C1 segment of cervical spinal cord (tissue), 14 donors: ENCODE results near the gene GALNT13.

Experiments used
- DNase-seq, 14 donors: peaks; one replicate each; lab custom pipeline; 2025; lab: John Stamatoyannopoulos, UW

Gene GALNT13

DNA sequence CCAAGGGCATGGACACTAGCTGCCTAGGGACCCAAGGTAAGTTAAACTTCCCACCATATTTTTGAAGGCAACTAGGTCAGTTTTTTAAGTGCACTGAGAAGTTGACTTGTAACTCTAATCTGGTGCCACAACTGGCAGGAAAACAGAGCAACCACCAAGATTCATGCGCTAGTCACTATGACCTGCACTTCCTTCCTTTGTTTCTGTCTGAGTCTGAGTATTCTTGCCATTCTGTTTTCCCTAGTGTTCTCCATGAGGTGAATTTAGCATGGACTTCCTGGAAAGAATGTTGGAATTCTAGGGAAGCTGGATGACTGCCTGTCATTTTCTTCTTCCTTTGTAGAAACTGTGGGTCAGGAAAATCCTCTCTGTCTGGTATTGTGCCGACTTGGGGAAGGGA lies 249.0 kb downstream of the GALNT13 start:
- DNase-seq: no peak

DNA sequence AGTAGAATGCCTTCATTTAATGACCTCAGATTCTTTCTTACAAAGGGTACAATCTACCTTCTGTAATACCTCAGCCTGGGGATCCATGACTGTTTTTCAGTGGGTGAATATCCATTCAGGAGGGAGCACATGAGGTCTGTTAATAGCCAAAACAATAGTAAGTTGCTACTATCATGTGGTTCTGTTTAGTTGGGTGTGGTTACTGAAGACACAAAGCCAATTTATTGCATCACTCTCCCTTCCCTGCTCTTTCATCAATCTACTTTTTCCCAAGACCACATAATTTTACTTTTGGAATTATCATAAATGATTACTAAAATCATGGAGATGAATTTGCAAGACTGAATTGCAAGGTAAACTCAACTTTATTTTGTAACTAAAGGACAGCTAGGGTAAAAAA lies 254.2 kb downstream of the GALNT13 start:
- DNase-seq: no peak

DNA sequence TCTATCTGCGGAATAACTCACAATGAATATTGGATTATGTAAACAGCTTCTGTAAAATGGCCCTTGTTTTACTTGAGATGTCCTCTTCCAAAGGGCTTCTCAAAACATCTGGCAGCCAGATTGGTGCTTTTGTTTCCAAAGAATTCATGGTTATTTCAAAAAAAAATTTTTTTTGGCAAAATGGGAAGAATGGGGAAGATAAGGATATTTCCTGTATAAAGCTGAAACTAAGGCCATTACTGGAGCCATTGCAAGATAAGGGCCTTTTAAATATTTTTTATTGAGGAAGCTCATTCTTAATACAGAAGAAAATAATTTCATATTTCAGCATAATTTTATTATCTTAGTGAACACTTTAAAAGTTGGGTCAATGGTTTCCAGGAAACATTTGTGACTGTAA lies 259.1 kb downstream of the GALNT13 start:
- DNase-seq: no peak

DNA sequence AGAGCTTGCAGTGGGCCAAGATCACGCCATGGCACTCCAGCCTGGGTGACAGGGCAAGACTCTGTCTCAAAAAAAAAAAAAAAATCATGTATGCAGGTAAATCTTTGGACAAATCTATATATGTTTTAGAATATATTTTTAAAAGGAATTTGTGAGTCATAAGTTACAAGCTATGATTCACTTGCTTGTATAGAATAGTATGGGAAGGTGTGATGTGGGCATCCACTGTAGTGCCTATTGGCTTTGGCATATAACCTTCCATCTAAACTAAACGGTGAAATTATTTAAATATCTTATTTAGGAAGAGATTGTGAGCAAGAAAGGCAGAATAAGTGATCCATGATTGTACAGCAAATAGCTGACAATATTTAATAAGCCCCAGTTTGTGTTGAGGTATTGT lies 261.1 kb downstream of the GALNT13 start:
- DNase-seq: no peak

DNA sequence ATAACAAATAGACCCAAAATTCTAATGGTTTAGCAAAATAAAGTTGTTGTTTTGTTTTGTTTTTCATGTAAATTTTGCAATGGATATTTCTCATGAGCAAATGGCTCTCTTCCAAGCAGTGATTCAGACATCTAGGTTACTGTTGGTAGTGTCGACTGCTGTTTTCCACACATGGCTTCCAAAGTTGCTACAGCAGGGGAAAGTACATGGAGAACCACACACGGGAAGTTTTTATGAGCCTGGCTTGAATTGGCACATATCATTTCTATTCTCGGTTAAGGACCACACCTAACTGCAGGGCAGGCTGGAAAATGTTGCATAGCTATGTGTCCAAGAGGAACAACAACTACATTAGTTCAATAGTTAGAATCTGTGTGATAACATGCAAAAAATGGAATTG lies 262.1 kb downstream of the GALNT13 start:
- DNase-seq: peak in 1 of 14 donors; percentile 23

DNA sequence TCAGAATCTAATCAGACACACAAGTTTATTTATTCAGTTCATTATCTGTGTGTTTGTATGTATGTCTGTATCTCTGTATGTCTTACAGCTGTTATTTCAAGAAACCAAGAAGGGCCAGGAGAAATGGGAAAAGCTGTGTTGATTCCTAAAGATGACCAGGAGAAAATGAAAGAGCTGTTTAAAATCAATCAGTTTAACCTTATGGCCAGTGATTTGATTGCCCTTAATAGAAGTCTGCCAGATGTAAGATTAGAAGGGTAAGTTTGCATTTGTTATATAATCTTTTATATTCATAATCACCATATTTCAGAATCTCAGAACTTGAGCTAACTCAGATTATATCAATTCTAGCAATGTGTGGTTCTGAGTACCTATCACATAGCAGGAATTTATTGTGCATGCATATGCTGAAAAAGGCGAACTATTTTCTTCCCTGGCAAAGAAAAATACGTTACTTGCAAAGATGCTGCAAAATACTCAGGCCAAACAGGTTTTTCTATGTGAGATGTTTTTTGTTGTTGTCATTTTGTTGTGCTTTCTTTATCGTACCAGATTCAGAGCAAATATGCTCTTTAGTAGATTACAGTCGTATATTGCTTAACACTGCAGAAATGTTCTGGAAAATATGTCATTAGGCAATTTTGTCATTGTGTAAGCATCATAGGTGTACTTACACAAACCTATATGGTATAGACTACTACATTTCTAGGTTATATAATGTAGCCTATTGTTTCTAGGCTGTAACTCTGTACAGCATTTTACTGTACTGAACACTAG lies 268.7 kb downstream of the GALNT13 start:
- no peak for DNase-seq

DNA sequence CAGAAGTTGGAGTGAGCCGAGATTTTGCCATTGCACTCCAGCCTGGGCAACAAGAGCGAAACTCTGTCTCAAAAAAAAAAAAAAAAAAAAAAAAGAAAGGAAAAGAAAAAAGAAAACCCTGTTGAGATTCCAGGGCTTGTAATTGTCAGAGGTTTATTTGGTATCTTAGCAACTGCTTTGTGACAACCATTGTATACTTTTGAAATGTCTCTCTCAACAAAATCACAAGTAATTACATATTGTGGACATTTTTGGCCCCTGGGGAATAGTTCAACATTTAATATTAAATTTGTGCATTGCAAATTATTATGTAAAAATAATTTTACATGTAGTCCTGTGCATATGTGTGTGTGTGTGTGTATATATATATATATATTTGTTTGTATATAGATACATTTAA lies 270.8 kb downstream of the GALNT13 start:
- no peak for DNase-seq

DNA sequence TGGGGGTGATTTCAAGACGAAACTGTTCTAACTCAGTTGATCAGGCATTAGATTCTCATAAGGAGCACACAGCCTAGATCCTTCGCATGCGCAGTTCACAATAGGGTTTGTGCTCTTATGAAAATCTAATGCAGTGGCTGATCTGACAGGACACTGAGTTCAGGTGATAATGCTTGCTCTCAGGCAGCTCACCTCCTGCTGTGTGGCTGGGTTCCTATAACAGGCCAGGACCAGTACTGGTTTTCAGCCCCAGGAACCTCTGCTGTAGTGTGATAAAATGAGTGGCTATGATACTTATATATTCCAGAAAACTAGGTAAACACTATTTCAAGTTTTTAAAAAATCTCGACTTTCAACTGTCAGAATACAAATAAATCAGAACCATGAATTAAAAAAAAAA lies 271.4 kb downstream of the GALNT13 start:
- no peak for DNase-seq

DNA sequence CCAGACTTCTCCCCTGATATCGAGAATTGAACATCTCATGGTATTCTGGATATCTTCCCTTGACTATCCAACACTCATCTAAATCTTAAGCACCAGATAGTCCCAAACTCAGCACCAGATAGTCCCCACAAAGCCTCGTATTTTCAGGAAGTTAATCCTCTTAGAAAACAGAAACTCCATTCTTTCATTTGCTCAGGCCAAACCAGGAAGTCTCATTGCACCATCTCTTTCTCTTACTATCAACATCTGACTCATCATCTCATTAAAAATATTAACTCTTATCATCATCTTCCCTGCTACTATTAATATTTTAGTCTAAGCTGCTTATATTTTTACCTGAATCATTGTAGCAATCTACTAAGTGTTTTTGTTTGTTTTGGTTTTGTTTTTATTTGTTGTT lies 286.4 kb downstream of the GALNT13 start:
- no peak for DNase-seq

DNA sequence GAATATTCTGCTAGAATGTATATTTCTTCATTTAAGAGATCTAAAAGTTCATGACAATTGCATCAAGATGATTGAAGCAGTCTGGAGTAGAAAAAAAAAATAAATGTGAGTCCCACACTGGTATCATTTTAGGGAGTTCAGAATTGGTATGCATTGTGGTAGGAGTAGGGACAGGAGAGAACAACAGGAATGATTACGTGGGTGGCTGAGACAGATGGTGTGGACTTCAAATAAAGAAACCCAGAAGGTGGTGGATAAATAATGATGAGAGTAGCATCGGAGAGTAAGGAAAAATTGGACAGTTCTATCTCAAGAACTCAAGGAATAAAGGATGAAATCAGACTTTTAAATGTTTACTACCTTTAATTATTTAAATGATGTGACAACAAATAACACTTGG lies 289.6 kb downstream of the GALNT13 start:
- peak in 1 of 14 donors; percentile 65 for DNase-seq

DNA sequence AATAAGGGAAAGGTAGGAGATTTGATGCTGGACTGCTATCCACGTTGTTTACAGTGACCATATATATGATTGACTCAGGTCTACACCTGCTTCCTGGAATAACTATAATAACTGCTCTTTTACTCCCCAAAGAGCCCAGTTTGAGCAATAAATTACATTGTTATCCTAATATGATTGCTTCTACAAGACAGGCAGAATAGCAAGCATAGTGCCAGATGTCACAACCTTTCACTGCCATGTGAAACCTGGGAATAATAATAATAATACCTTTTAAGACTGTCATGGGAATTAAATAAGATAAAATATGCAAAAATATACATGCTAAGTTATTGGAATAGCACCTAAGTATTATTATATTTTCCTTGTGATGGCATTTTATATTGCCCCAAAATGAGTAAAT lies 298.7 kb downstream of the GALNT13 start:
- no peak for DNase-seq

DNA sequence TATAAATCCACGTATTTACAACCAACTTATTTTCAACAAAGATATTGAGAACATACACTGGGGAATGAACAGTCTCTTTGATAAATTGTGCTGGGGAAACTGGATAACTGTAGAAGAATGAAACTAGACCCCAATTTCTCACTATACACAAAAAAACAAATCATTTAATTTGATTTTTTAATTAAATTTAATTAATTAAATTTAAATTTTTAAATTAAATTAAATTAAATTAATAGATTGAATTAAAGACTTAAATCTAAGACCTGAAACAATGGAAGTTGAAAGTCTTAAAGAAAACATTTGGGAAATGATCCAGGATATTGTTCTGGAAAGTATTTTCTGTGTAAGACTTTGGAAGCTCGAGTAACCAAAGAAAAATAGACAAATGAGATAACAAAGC lies 301.4 kb downstream of the GALNT13 start:
- no peak for DNase-seq

DNA sequence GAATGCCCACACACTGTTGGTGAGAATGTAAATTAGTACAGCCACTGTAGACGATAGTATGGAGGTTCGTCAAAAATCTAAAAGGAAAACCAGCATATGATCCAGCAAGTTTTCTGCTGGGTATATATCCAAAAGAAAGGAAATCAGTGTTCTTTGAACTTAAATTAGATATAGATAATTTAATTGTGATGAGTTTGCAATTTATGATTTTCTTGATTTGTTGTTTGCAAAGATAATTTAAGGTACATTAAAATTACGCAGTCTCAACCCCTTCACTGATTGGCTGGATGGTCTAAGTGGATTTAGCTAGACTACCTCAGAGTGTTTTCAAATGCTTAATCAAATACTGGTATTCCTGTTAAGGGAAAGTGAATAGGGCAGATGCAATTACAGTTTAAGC lies 302.2 kb downstream of the GALNT13 start:
- DNase-seq: no peak

DNA sequence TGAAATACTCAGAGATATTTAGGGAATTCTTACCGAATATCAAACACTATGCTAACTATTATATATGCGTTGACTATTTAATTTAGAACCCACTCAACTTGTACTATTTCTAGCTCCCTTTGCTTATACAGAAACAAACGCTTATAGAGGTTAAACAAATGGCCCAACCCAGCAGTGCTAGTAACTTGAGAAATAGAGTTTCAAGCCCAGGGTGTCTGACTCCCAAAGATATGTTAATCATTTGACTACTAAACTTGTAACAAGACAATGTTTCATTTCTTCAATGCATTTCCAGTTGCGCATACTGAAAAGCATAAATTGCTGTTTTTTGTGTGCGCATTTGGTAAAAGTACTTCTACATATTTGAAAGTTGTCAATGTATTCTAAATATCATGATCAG lies 310.3 kb downstream of the GALNT13 start:
- no peak for DNase-seq

DNA sequence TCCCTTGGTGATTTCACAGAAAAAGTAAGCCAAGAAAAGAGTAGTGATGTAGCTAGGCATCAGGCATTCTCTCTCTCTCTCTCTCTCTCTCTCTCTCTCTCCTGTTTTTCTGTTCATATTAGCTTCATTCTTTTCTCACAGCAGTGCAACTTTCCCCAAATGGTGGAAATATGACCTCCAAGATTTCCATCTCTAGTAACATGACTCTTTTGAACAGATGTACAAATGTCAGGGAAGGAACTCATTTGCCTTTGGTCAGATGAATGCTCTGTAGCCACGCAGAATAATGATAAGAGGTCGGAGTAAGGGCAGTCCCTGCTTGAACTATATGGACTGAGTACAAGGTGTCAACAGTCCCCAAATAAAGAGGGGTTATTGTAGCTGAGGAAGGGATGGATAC lies 316.2 kb downstream of the GALNT13 start:
- no peak for DNase-seq

DNA sequence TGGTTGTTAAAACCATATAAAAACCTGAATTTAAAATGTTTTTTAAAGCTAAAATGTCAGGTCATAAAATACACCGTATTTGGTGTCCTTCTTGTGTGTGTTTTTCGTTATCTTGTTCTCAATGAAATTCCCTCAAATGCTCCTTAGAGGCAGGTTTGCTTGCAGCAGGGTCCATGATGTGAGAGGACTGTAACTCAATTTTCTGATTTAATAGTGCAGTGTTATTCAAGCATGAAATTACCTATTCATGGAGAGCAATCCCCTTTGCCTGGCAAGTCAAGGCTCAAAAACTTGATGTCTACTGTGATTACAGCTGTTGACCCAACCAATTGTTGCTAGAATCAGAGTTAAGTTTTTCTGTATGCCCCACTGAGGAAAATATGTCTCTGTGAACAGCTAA lies 318.2 kb downstream of the GALNT13 start:
- no peak for DNase-seq

DNA sequence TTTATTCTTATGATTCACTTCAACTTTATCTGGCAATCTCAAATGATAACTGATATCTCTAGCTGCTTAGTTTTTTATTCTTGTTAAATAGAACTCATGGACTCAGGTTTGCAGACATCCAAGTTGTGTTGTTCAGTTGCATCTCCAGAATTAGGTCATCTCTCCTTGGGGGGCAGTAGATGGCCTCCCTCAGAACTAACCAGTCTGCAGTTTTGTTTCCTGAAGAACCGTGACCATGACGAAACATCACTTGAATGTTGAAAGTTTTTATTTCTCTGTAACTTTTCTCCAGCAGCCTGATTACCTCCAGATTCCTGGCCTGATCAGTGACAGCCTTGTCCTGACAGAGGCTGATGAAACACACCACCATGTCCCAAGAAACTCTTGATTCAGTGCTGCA lies 321.5 kb downstream of the GALNT13 start:
- peak in 1 of 14 donors; percentile 43 for DNase-seq

DNA sequence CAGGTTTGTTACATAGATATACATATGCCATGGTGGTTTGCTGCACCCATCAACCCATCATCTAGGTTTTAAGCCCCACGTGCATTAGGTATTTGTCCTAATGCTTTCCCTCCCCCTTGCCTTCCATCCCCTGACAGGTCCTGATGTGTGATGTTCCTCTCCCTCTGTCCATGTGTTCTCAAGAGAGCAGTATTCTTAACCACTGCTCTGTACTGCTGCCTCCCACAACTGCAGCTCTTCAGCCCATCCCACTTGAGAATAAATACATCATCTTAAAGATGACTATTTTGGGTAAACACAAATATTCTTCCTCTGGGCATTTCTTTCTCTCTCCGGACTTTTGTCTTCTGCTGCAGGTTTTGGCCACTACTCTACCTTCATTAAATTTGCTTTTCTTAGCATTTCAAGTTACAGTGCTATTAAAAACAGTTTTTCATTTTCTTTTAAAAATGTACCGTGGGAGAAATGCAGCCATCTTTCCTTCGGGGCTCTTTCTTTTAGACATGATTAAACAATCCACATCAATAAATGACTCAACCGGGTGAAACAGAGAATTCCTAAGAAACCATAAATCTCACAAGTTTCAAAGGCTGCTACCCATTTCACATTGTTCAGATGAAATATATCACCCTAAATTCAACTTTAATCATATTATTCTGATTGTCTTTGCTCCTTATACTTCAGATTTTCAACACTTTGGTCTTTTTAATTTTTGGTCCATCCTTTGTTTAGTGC lies 323.4 kb downstream of the GALNT13 start:
- DNase-seq: no peak

DNA sequence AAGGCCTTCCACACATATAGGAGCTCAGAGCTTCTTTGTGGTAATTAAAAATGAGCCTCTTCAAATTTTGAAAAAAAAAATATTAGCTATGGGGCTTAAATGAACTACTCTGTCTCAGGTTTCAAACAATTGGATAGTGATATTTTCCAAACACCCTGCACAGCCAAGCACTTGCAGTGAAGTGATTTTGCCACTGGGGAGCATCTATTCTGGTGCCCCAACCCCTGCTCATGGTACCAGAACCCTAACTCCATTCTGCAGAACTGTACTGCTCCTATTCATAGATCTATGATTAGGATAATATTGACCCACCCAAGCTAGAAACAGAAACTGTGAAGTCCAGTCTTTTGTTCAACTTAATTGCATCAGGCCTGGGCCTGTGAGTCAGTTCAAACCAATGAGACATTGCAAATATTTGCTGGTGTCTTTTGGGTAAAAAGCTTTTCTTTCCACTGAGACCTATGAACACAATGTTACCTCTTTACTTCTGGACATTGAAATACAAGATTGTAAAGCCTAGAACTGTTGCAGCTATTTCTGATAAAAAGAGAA lies 324.0 kb downstream of the GALNT13 start:
- DNase-seq: no peak

DNA sequence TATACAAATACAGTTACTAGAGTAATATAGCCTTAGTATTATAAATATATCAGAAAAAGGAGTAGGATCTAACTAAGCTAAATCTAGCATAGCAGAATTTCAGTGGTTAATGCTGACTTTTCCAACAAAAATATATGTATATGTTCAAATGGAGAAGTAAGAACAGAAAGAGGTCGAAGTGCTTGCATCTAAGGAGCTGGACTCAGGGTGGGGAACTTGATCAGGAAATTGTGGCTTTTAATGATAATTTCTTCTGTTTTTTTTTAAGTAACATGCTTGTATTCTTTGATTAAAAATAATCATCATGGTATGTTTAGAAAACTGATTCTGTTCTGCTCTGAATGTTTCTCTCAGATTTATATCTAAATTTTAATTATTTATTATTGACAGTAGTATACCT lies 327.1 kb downstream of the GALNT13 start:
- no peak for DNase-seq

DNA sequence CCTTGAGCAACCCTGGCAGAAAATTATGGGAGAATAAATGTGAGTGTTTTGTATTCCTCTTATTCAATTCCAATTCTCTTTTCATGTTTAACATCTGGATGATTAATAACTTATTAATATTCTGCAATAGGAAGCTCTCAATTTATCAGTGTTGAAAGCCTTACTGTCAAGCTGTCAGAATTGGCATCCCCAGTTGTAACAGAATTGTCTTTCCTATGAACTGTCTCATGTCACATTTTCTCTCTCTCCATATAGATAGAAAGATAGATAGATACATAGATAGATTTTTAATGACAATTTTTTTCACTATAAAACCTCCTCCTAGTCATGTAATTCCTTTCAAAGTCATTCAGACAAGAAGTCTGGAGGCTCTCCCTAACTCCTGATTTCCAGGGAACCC lies 331.5 kb downstream of the GALNT13 start:
- no peak for DNase-seq

DNA sequence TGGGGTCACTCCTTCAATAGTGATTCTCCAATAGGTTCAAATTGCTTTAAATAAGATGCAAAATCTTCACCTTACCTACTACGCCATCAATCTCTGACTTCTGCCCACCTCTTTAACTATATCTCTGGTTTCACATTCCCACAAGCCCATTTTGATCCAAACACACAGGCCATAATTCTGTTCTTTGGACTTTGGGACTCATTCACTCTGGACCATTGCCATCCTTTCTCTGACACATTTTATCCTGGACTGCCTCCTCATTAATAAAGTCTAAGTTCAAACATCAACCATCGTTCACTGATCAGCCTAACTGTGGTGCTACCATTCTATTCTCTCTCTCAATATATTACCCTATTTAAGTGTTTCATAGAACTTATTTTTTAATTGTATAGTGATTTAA lies 332.2 kb downstream of the GALNT13 start:
- DNase-seq: no peak
